Measurements from ENCODE around the gene COMP.
A peak's percentile ranks its signal among the peaks of the same experiment; 100 is the strongest.

Gene COMP

DNA sequence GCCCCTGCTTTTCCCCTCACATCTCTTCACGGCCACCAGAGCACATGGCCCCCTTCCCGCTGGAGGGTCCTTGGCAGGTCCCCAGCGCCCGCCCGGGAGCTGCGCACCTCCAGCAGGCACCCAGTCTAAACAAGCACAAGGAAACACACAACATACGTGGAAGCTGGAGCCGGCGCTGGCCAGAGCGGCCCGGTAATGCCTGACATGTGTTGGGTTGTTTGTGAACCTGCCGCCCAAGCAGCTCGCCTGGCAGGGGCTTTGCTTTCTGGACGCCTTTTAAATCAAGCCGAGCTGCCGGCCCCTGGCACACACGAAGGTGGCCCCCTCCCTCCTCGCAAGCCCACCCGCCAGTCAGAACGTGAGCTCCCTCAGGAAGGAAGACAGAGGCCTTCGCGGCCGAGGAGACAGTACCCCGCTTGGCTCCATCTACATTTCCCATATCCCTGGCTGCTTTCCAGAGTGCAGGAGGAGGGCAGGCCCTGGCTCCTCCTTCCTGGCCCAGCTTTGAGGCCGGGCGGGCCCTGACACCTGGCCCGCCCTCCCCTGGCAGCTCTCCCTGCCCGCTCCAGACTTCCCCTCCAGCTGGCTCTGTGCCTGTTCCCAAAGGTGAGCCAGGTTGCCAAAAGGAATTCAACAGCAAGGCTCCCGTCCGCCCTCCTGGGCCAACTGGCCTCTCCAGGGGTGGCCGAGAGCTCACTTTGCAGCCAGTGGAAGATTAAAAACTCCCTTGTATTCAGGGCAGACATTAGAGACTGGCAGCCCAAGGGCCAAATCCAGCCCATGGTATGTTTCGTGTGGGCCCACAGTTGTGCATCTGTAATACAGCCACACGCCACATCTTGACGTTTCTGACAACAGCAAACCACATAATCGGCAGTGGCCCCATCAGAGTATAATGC lies 28.7 kb downstream of the COMP start:
- peaks cover 37% of the 10 kb centered on the region for H3K4me1 ChIP-seq (ENCODE audit: insufficient read depth, poor library complexity, severe bottlenecking)
- no peaks in the 10 kb centered on the region for H3K9me3 ChIP-seq (ENCODE audit: severe bottlenecking)
- TF ChIP-seq, protein P1, sequence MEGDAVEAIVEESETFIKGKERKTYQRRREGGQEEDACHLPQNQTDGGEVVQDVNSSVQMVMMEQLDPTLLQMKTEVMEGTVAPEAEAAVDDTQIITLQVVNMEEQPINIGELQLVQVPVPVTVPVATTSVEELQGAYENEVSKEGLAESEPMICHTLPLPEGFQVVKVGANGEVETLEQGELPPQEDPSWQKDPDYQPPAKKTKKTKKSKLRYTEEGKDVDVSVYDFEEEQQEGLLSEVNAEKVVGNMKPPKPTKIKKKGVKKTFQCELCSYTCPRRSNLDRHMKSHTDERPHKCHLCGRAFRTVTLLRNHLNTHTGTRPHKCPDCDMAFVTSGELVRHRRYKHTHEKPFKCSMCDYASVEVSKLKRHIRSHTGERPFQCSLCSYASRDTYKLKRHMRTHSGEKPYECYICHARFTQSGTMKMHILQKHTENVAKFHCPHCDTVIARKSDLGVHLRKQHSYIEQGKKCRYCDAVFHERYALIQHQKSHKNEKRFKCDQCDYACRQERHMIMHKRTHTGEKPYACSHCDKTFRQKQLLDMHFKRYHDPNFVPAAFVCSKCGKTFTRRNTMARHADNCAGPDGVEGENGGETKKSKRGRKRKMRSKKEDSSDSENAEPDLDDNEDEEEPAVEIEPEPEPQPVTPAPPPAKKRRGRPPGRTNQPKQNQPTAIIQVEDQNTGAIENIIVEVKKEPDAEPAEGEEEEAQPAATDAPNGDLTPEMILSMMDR (IDR thresholded peaks at IDR 0.05; ENCODE audit: poor library complexity, severe bottlenecking): no peak
- no peaks in the 10 kb centered on the region for H3K27me3 ChIP-seq (ENCODE audit: insufficient read depth, poor library complexity, severe bottlenecking)
- no peaks in the 10 kb centered on the region for H3K36me3 ChIP-seq (ENCODE audit: low read depth)
- no peak overlapping the region for H3K4me3 ChIP-seq (ENCODE audit: severe bottlenecking)
- H3K27ac ChIP-seq (ENCODE audit: poor library complexity, severe bottlenecking): peak overlapping the region; percentile 87
- DNase-seq (ENCODE audit: low spot score) (peak; percentile 96), ATAC-seq (ENCODE audit: low read depth) (peak; percentile 70)

DNA sequence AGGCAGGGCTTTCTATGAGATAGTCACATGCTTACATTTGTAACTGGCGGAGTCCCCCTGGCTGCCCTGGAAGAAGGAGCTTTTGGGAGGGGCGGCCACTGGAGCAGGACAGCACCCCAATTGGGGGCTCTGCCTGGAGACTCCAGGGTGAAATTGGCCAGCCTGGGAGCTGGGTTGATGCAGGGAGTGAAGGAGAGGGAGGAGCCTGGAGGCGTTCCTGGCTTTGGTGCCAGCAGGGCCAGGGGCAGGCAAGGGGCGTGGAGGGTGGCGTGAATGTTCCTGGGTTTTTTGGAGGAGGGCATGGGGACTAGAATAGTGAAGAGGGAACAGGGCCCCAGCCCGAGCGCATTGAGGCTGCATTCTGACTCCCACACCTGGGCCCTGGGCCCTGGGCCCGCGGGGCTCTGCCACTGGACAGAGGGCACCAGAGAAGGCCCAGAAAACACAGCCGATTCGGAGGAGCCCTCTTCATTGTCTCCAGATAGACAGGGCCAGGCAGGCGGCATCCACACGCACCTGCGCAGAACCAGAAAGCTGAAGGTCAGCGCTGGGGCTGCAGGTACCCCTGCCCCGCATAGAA lies 29.5 kb downstream of the COMP start:
- Histone ChIP-seq H3K4me3 (ENCODE audit: severe bottlenecking) (no peak overlapping the region), H3K27ac (ENCODE audit: poor library complexity, severe bottlenecking) (peak overlapping the region; percentile 87), H3K36me3 (ENCODE audit: low read depth) (no peaks in the 10 kb centered on the region), H3K9me3 (ENCODE audit: severe bottlenecking) (no peaks in the 10 kb centered on the region), H3K4me1 (ENCODE audit: insufficient read depth, poor library complexity, severe bottlenecking) (peaks cover 45% of the 10 kb centered on the region), H3K27me3 (ENCODE audit: insufficient read depth, poor library complexity, severe bottlenecking) (no peaks in the 10 kb centered on the region)
- ATAC-seq (ENCODE audit: low read depth) (no peak), DNase-seq (ENCODE audit: low spot score) (no peak)
- TF ChIP-seq, protein P1 (IDR thresholded peaks at IDR 0.05; ENCODE audit: poor library complexity, severe bottlenecking): no peak

DNA sequence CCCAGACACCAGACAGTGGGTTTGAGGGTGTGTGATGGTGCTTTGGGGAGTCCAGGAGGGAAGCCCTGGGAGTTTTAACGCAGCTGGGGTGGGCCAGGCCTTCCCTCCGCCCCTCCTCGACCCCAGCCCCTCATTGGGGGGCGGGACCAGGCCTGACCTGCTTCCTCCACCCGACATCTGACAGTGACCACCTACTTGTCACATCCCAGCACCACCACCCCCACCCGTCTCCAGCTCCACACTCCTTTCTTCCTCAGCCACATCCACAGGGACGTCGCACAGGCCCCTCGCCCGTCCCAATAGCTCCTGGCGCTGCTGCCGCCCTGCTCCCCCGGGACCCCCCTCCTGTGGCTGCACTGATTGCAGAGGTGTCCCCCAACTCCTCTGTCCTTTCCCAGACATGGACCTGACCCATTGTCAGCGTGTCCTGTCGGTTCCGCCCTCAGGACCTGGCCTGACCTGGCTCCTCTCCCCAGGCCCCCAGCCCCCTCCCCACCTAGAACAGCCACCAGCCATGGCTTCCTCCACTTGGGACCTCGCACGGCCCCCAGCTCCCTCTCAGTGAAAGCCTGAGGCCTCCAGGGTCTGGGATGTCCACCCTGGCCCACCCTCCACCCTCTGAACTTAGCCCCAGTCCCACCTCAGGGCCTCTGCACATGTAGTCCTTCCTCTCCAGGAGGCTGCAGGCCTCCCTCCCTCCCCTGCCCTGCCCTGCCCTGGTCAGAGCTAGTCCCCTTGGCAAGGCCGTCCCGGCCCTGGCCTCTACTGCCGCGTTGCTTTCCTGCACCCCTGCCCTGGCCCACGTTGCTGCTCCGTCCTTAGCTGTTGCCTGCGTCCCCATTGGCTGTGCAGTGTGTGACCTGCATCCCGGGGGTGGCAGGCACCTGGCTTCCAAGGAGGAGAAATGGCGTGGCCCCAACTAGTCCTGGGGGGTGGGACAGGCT lies 30.4 kb downstream of the COMP start:
- H3K27ac ChIP-seq (ENCODE audit: poor library complexity, severe bottlenecking): no peak overlapping the region
- H3K4me1 ChIP-seq (ENCODE audit: insufficient read depth, poor library complexity, severe bottlenecking): peaks cover 47% of the 10 kb centered on the region
- H3K9me3 ChIP-seq (ENCODE audit: severe bottlenecking): no peaks in the 10 kb centered on the region
- no peaks in the 10 kb centered on the region for H3K27me3 ChIP-seq (ENCODE audit: insufficient read depth, poor library complexity, severe bottlenecking)
- ATAC-seq (ENCODE audit: low read depth) (no peak), DNase-seq (ENCODE audit: low spot score) (no peak)
- no peak overlapping the region for H3K4me3 ChIP-seq (ENCODE audit: severe bottlenecking)
- H3K36me3 ChIP-seq (ENCODE audit: low read depth): no peaks in the 10 kb centered on the region
- TF ChIP-seq, protein P1 (IDR thresholded peaks at IDR 0.05; ENCODE audit: poor library complexity, severe bottlenecking): no peak

DNA sequence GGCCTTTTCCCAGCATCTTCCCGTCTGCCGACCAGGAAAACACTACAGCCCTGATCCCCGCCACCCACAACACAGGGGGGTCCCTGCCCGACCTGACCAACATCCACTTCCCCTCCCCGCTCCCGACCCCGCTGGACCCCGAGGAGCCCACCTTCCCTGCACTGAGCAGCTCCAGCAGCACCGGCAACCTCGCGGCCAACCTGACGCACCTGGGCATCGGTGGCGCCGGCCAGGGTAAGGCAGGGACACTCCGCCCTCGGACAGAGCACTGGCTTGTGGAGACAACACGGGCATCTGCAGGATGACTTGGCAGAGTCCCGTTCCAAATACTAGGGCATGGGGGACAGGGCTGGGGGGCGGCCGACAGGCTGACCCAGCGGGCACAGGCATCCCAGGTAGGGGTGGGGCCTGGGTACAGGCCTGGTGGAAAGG lies 31.1 kb downstream of the COMP start:
- no peak for DNase-seq (ENCODE audit: low spot score)
- TF ChIP-seq, protein P1 (IDR thresholded peaks at IDR 0.05; ENCODE audit: poor library complexity, severe bottlenecking): no peak
- no peaks in the 10 kb centered on the region for H3K9me3 ChIP-seq (ENCODE audit: severe bottlenecking)
- H3K4me1 ChIP-seq (ENCODE audit: insufficient read depth, poor library complexity, severe bottlenecking): peaks cover 43% of the 10 kb centered on the region
- no peaks in the 10 kb centered on the region for H3K27me3 ChIP-seq (ENCODE audit: insufficient read depth, poor library complexity, severe bottlenecking)
- no peak for ATAC-seq (ENCODE audit: low read depth)
- no peak overlapping the region for H3K27ac ChIP-seq (ENCODE audit: poor library complexity, severe bottlenecking)
- no peak overlapping the region for H3K4me3 ChIP-seq (ENCODE audit: severe bottlenecking)
- H3K36me3 ChIP-seq (ENCODE audit: low read depth): no peaks in the 10 kb centered on the region
